Hematopoietic multipotent progenitor cell treated with erythropoietin and hydrocortisone succinate and interleukin-3 and kit ligand, for 6 days (in vitro differentiated cells): ENCODE results near the gene TTC8.

Experiments used
- DNase-seq: peaks from one replicate; pipeline ENCODE4 v3.0.0-alpha.2; 2015

The TTC8 gene

DNA sequence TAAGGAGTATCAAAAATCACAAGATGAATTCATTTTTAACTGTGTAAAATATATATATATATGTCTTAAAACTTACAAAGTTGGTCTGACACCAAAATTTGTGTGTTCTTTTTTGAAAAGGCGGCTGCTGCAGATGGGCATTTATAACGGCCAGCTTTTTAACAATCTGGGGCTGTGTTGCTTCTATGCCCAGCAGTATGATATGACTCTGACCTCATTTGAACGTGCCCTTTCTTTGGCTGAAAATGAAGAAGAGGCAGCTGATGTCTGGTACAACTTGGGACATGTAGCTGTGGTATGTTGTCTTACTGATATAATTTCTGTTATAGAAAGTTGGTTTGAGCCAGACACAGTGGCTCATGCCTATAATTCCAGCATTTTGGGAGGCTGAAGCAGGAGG lies 47.0 kb downstream of the TTC8 start:
- DNase-seq: no peak

GRCh38 chr14:88872976-88873375 lies 48.5 kb downstream of the TTC8 start:
- DNase-seq: no peak

DNA sequence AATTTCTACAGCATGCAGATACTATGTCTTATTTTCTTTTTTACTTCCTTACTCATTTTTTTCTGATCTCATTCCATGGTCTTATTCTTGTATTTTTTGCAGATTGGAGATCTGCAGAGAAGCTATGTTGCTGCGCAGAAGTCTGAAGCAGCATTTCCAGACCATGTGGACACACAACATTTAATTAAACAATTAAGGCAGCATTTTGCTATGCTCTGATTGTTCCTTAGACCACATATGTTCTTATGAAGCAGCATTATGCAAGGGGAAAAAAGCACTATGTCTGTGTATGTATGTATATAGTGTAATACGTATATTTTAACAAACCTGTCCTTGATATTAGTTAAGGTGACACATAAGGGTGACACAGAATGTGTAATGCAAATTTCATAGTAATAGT lies 52.7 kb downstream of the TTC8 start:
- no peak for DNase-seq

GRCh38 chr14:88879022-88879421 lies 54.6 kb downstream of the TTC8 start:
- DNase-seq: no peak

GRCh38 chr14:88882236-88882635 lies 57.8 kb downstream of the TTC8 start:
- no peak for DNase-seq

- no peak for DNase-seq
Observed at GRCh38 chr14:88895116-88895515, 70.7 kb downstream of the TTC8 start.

- DNase-seq: no peak
Observed at GRCh38 chr14:88901189-88901588, 76.7 kb downstream of the TTC8 start.

GRCh38 chr14:88901991-88902390 lies 77.5 kb downstream of the TTC8 start:
- no peak for DNase-seq

GRCh38 chr14:88902850-88903249 lies 78.4 kb downstream of the TTC8 start:
- no peak for DNase-seq

DNA sequence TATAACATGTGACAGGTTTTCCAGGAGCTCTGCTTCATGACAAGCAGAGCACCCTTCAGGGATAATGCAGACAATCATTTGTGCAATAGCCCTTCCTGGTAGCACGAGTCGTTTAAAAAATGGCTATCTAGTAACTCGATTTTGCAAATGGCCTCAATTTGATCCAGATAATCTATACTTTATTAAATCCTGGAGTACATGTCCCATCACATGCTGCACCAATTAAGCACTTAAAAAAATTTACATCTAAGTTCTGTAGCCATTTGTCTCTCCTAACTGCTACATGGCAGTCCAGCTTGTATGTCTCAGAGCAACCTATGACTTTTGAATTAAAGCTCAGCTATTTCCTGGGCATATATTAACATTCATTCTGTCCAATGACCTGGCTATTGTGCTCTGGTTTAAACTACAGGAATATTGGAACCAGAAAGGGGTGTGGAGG lies 79.8 kb downstream of the TTC8 start:
- DNase-seq: no peak

- no peak for DNase-seq
Observed at GRCh38 chr14:88904864-88905263, 80.4 kb downstream of the TTC8 start.

DNA sequence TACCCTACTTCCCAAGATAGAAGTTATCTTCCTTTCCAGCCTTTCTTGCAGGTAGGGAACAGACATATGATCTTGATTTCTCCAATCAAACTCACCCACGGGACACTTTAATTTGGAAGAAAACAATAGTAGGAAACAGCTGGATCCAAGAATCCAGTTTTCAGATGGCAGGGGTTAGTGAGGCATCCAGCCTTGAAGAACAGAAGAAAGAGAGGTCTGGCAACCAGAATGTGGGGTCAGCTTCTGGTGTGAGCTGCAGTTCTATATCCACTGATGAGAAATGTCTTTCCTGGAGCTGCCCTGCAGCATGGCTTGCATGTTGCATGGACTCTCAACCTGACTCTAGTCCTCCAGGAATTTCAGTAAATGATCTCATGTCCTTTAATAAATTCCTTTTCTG lies 83.8 kb downstream of the TTC8 start:
- no peak for DNase-seq

DNA sequence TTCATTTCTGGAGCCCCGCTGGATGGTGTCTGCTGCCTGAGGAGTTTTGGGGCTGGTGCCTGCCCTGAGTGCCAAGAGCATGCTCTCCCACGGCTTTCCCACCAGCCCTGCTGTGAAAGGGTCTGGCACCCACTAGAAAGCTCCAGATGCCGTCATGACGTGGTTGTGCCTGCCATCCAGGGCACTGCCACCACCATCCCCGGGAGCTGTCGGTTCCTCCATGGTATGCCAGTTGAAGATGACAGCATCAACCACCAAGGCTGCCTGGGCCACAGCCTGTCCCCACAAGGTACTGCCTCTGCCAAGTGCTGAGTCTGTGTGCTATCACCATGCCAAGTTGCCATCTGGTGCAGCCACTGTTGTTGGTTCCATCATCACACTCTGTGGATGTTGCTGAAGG lies 85.9 kb downstream of the TTC8 start:
- no peak for DNase-seq

DNA sequence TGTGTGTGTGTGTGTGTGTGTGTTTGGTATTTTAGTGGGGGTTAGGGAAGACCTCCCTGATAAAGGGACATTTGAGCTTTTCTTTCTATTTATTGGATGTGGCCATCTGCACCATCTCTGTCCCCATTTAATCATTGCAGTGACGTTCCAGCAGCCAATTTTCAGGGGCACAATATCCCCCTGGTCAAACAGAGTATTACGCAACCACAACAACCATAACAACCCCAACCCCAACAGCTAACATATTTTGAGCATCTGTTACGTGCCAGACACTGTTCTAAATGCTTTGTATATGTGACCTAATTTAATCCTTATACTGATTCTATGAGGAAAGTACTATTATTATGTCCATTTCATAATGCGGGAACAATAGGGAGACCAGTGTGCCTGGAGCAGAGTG lies 87.4 kb downstream of the TTC8 start:
- no peak for DNase-seq

DNA sequence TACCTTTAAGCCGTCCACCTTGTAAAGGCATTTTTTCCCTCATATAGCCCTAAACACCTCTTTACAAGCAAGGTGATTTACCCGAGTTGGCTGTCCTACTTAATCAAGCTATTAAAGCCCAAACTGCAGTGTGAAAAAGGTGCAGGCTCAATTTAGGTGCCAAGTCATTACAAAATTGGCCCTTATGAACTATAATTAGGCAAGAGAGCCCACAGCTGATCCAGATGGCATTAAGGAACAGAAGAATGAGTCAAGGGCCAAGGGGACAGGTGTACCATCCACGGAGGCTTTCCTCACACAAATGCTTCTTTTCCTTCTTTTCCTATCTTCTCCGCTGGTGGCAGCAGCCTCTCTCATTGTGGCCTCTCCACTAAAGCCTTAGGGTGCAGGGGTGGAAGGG lies 90.5 kb downstream of the TTC8 start:
- DNase-seq: no peak

GRCh38 chr14:88919502-88919901 lies 95.1 kb downstream of the TTC8 start:
- no peak for DNase-seq
